ENCODE measurements around the gene MLLT3.

The MLLT3 gene

GRCh38 chr9:20384642-20385041 lies 237.7 kb downstream of the MLLT3 start:
- H3K4me1 ChIP-seq (ENCODE audit: insufficient read depth, low read length) = peaks cover 8% of the 10 kb centered on the region; the same call in 1 of the 2 replicates
- no peaks in the 10 kb centered on the region for H3K36me3 ChIP-seq (ENCODE audit: insufficient read depth, low read depth, low read length)
- H3K9me3 ChIP-seq (ENCODE audit: insufficient read depth, low read depth, low read length) = no peaks in the 10 kb centered on the region
- H3K4me3 ChIP-seq (ENCODE audit: low read length) = no peak overlapping the region
- no peaks in the 10 kb centered on the region for H3K27me3 ChIP-seq (ENCODE audit: insufficient read depth, low read length)
- H3K9ac ChIP-seq (ENCODE audit: low read depth, low read length) = no peak overlapping the region
- no peak overlapping the region for H3K27ac ChIP-seq (ENCODE audit: low read length)

- Histone ChIP-seq H3K9ac (ENCODE audit: low read depth, low read length) (no peak overlapping the region), H3K4me1 (ENCODE audit: insufficient read depth, low read length) (peaks cover 8% of the 10 kb centered on the region; the same call in 1 of the 2 replicates), H3K27me3 (ENCODE audit: insufficient read depth, low read length) (no peaks in the 10 kb centered on the region), H3K9me3 (ENCODE audit: insufficient read depth, low read depth, low read length) (no peaks in the 10 kb centered on the region), H3K27ac (ENCODE audit: low read length) (no peak overlapping the region), H3K36me3 (ENCODE audit: insufficient read depth, low read depth, low read length) (no peaks in the 10 kb centered on the region), H3K4me3 (ENCODE audit: low read length) (no peak overlapping the region)
Observed at GRCh38 chr9:20382460-20383071, 239.7 kb downstream of the MLLT3 start.

- H3K4me1 ChIP-seq (ENCODE audit: insufficient read depth, low read length) = peaks cover 8% of the 10 kb centered on the region; the same call in 1 of the 2 replicates
- no peaks in the 10 kb centered on the region for H3K27me3 ChIP-seq (ENCODE audit: insufficient read depth, low read length)
- no peak overlapping the region for H3K4me3 ChIP-seq (ENCODE audit: low read length)
- H3K27ac ChIP-seq (ENCODE audit: low read length) = no peak overlapping the region
- no peak overlapping the region for H3K9ac ChIP-seq (ENCODE audit: low read depth, low read length)
- H3K9me3 ChIP-seq (ENCODE audit: insufficient read depth, low read depth, low read length) = no peaks in the 10 kb centered on the region
- no peaks in the 10 kb centered on the region for H3K36me3 ChIP-seq (ENCODE audit: insufficient read depth, low read depth, low read length)
Observed at GRCh38 chr9:20380546-20380945, 241.8 kb downstream of the MLLT3 start.

GRCh38 chr9:20379804-20380225 lies 242.5 kb downstream of the MLLT3 start:
- no peaks in the 10 kb centered on the region for H3K27me3 ChIP-seq (ENCODE audit: insufficient read depth, low read length)
- H3K27ac ChIP-seq (ENCODE audit: low read length) = no peak overlapping the region
- H3K9ac ChIP-seq (ENCODE audit: low read depth, low read length) = no peak overlapping the region
- no peaks in the 10 kb centered on the region for H3K36me3 ChIP-seq (ENCODE audit: insufficient read depth, low read depth, low read length)
- H3K4me3 ChIP-seq (ENCODE audit: low read length) = no peak overlapping the region
- no peaks in the 10 kb centered on the region for H3K9me3 ChIP-seq (ENCODE audit: insufficient read depth, low read depth, low read length)
- H3K4me1 ChIP-seq (ENCODE audit: insufficient read depth, low read length) = peaks cover 8% of the 10 kb centered on the region; the same call in 1 of the 2 replicates

GRCh38 chr9:20378851-20379250 lies 243.4 kb downstream of the MLLT3 start:
- peaks cover 8% of the 10 kb centered on the region; the same call in 1 of the 2 replicates for H3K4me1 ChIP-seq (ENCODE audit: insufficient read depth, low read length)
- H3K27ac ChIP-seq (ENCODE audit: low read length) = no peak overlapping the region
- no peaks in the 10 kb centered on the region for H3K9me3 ChIP-seq (ENCODE audit: insufficient read depth, low read depth, low read length)
- no peak overlapping the region for H3K4me3 ChIP-seq (ENCODE audit: low read length)
- H3K9ac ChIP-seq (ENCODE audit: low read depth, low read length) = no peak overlapping the region
- H3K27me3 ChIP-seq (ENCODE audit: insufficient read depth, low read length) = no peaks in the 10 kb centered on the region
- no peaks in the 10 kb centered on the region for H3K36me3 ChIP-seq (ENCODE audit: insufficient read depth, low read depth, low read length)

GRCh38 chr9:20377790-20378189 lies 244.5 kb downstream of the MLLT3 start:
- Histone ChIP-seq H3K4me3 (ENCODE audit: low read length) (no peak overlapping the region), H3K9me3 (ENCODE audit: insufficient read depth, low read depth, low read length) (no peaks in the 10 kb centered on the region), H3K27me3 (ENCODE audit: insufficient read depth, low read length) (no peaks in the 10 kb centered on the region), H3K27ac (ENCODE audit: low read length) (no peak overlapping the region), H3K9ac (ENCODE audit: low read depth, low read length) (no peak overlapping the region), H3K36me3 (ENCODE audit: insufficient read depth, low read depth, low read length) (no peaks in the 10 kb centered on the region), H3K4me1 (ENCODE audit: insufficient read depth, low read length) (peaks cover 6% of the 10 kb centered on the region; the same call in 1 of the 2 replicates)

- no peaks in the 10 kb centered on the region for H3K9me3 ChIP-seq (ENCODE audit: insufficient read depth, low read depth, low read length)
- H3K36me3 ChIP-seq (ENCODE audit: insufficient read depth, low read depth, low read length) = no peaks in the 10 kb centered on the region
- no peak overlapping the region for H3K9ac ChIP-seq (ENCODE audit: low read depth, low read length)
- H3K4me3 ChIP-seq (ENCODE audit: low read length) = no peak overlapping the region
- no peaks in the 10 kb centered on the region for H3K27me3 ChIP-seq (ENCODE audit: insufficient read depth, low read length)
- H3K4me1 ChIP-seq (ENCODE audit: insufficient read depth, low read length) = no peaks in the 10 kb centered on the region
- H3K27ac ChIP-seq (ENCODE audit: low read length) = no peak overlapping the region
Observed at GRCh38 chr9:20376731-20377375, 245.4 kb downstream of the MLLT3 start.

- no peaks in the 10 kb centered on the region for H3K4me1 ChIP-seq (ENCODE audit: insufficient read depth, low read length)
- H3K9ac ChIP-seq (ENCODE audit: low read depth, low read length) = no peak overlapping the region
- H3K27me3 ChIP-seq (ENCODE audit: insufficient read depth, low read length) = no peaks in the 10 kb centered on the region
- H3K36me3 ChIP-seq (ENCODE audit: insufficient read depth, low read depth, low read length) = no peaks in the 10 kb centered on the region
- no peak overlapping the region for H3K27ac ChIP-seq (ENCODE audit: low read length)
- H3K4me3 ChIP-seq (ENCODE audit: low read length) = no peak overlapping the region
- H3K9me3 ChIP-seq (ENCODE audit: insufficient read depth, low read depth, low read length) = no peaks in the 10 kb centered on the region
Observed at GRCh38 chr9:20376042-20376441, 246.3 kb downstream of the MLLT3 start.

GRCh38 chr9:20373263-20373662 lies 249.0 kb downstream of the MLLT3 start:
- no peaks in the 10 kb centered on the region for H3K36me3 ChIP-seq (ENCODE audit: insufficient read depth, low read depth, low read length)
- H3K4me3 ChIP-seq (ENCODE audit: low read length) = no peak overlapping the region
- H3K27me3 ChIP-seq (ENCODE audit: insufficient read depth, low read length) = no peaks in the 10 kb centered on the region
- no peaks in the 10 kb centered on the region for H3K4me1 ChIP-seq (ENCODE audit: insufficient read depth, low read length)
- no peak overlapping the region for H3K27ac ChIP-seq (ENCODE audit: low read length)
- no peaks in the 10 kb centered on the region for H3K9me3 ChIP-seq (ENCODE audit: insufficient read depth, low read depth, low read length)
- H3K9ac ChIP-seq (ENCODE audit: low read depth, low read length) = no peak overlapping the region

- Histone ChIP-seq H3K4me1 (ENCODE audit: insufficient read depth, low read length) (no peaks in the 10 kb centered on the region), H3K27me3 (ENCODE audit: insufficient read depth, low read length) (no peaks in the 10 kb centered on the region), H3K4me3 (ENCODE audit: low read length) (no peak overlapping the region), H3K9ac (ENCODE audit: low read depth, low read length) (no peak overlapping the region), H3K9me3 (ENCODE audit: insufficient read depth, low read depth, low read length) (no peaks in the 10 kb centered on the region), H3K27ac (ENCODE audit: low read length) (no peak overlapping the region), H3K36me3 (ENCODE audit: insufficient read depth, low read depth, low read length) (no peaks in the 10 kb centered on the region)
Observed at GRCh38 chr9:20369391-20369790, 252.9 kb downstream of the MLLT3 start.

GRCh38 chr9:20367855-20368254 lies 254.4 kb downstream of the MLLT3 start:
- Histone ChIP-seq H3K9me3 (ENCODE audit: insufficient read depth, low read depth, low read length) (no peaks in the 10 kb centered on the region), H3K27ac (ENCODE audit: low read length) (no peak overlapping the region), H3K27me3 (ENCODE audit: insufficient read depth, low read length) (no peaks in the 10 kb centered on the region), H3K4me3 (ENCODE audit: low read length) (no peak overlapping the region), H3K9ac (ENCODE audit: low read depth, low read length) (no peak overlapping the region), H3K4me1 (ENCODE audit: insufficient read depth, low read length) (no peaks in the 10 kb centered on the region), H3K36me3 (ENCODE audit: insufficient read depth, low read depth, low read length) (no peaks in the 10 kb centered on the region)

- H3K9me3 ChIP-seq (ENCODE audit: insufficient read depth, low read depth, low read length) = no peaks in the 10 kb centered on the region
- H3K9ac ChIP-seq (ENCODE audit: low read depth, low read length) = no peak overlapping the region
- H3K27ac ChIP-seq (ENCODE audit: low read length) = no peak overlapping the region
- no peaks in the 10 kb centered on the region for H3K4me1 ChIP-seq (ENCODE audit: insufficient read depth, low read length)
- H3K36me3 ChIP-seq (ENCODE audit: insufficient read depth, low read depth, low read length) = no peaks in the 10 kb centered on the region
- H3K27me3 ChIP-seq (ENCODE audit: insufficient read depth, low read length) = no peaks in the 10 kb centered on the region
- no peak overlapping the region for H3K4me3 ChIP-seq (ENCODE audit: low read length)
Observed at GRCh38 chr9:20364959-20365358, 257.3 kb downstream of the MLLT3 start.
